GM10248 (cell line): ENCODE data around the gene NR2C2AP.
A peak's percentile ranks its signal among the peaks of the same experiment; 100 is the strongest.

Source experiments
- CTCF ChIA-PET: fragments of 300-600 bp; sonication (Branson Sonifier 250); formaldehyde crosslinking; extraction: SDS; loops from one replicate; lab custom pipeline; 2021; ENCODE audit warnings: antibody characterized with exemption; lab: Yijun Ruan, JAX
- POLR2A ChIA-PET: fragments of 350-650 bp; sonication (Branson Sonifier 250); formaldehyde crosslinking; extraction: SDS; loops from one replicate; lab custom pipeline; 2020; ENCODE audit warnings: antibody characterized with exemption; lab: Yijun Ruan, JAX
- DNase-seq: peaks from one replicate; pipeline ENCODE4 v3.0.0; 2012; ENCODE audit errors: extremely low spot score
- CTCF ChIP-seq: IDR thresholded peaks from 2 replicates; pipeline ENCODE4 v1.5.1; 2012; ENCODE audit warnings: mild to moderate bottlenecking, low read depth; ENCODE audit errors: extremely low read depth, missing control alignments, control extremely low read depth

Gene NR2C2AP

DNA sequence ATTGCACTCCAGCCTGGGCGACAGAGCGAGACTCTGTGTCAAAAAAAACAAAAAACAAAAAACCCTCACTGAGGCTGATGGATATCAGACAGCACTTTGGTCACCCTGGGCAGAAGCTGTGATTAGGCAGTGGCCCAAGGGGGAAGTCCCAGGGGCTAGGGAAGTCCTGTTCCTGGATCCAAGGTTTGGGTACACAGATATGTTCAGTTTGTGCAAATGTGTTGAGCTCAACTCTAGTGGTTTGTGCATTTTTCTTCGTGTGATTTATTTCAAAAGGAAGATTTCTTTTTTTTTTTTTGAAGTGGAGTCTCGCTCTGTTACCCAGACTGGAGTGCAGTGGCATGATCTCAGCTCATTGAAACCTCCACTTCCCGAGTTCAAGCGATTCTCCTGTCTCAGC, 45.4 kb downstream of the NR2C2AP start:
- no peak for TF ChIP-seq CTCF
- POLR2A ChIA-PET: interaction anchor here (0.7 to 1.5 kb wide), 4 partner anchors 11 to 871 kb away, joined by 3 to 5 read pairs (median 4); partner anchors contain the start of gene MEF2B
- no peak for DNase-seq
- CTCF ChIA-PET: interaction anchor here (0.5 to 8.4 kb wide), 6 partner anchors 10 to 62 kb away, joined by 3 to 93 read pairs (median 19); partner anchors contain the start of gene MEF2B

DNA sequence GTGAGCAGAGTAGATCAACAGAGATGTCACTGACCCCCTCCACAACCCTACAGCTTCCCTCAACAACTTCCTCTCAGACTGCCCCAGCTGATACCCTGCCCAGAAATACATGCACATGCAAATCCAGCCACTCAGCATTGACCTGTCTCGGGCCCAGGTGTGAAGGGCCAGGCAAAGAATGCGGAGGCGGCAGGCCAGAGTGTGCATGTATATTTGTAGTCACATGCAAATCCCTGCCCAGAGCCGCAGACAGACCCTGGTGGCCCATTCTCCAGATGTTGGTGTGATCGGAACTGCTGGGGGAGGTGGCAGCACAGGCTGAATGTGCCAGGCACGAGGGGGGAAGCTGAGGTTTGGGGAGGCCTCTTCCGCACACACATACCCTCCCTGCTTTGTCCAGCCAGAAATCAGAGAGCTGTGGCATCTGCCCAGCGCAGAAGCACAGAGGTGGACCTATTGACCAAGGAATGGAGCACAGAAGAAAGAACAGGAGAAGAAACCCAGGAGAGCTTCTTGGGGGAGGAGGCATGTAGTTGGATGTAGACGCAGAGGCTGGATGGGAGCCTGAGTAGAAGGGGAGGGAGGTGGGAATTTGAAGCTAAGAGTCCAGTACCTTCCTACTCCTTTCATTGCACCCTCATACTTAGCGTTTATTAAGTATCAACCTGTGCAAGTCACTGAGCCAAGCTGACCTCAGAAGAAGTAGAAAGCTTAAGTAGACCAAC, 47.6 kb downstream of the NR2C2AP start:
- POLR2A ChIA-PET: interaction anchor here (1.0 kb wide), 1 partner anchor 11 kb away, joined by 4 read pairs; no protein-coding TSS in a partner anchor

DNA sequence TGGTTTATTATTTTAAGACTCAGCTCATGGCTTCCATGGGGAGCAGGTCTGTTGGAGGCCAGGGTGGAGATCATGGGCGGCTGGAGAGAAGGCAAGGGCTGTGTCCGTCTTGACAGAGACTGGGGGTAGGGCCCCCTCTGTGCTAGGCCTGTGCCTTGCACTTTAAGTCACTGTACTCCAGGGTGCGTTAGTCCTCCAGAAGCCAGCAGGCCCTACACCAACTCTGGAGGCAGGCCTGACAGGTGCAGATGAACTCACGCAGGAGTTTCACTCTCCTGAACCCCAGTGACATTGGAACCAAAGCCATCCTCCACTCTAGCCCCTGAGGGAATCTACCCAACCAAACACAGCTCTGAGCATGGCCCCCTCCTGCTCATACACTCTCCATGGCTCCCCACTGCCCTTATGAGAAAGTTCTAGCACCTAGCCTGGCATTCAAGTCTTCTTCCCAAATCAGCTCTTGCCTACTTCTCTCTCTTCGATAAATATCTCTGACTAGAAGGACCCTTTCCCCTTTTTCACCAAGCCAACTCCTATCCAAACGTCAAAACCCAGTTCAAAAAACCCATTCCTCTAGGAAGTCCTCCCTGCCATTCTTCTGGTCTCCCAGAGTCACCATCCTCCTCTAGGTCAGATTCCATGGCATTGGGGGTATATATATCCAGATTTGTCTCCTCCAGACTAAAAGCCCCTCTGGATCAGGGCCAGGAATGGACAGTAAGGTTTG, 48.3 kb downstream of the NR2C2AP start:
- ChIA-PET POLR2A (interaction anchor here (1.0 kb wide), 1 partner anchor 11 kb away, joined by 4 read pairs; no protein-coding TSS in a partner anchor), CTCF (interaction anchor here (0.7 to 8.4 kb wide), 6 partner anchors 7 to 25 kb away, joined by 3 to 93 read pairs (median 6); partner anchors contain the start of gene MEF2B)
- no peak for TF ChIP-seq CTCF
- DNase-seq: no peak

More for the DNA sequence above, 47.6 kb downstream of the NR2C2AP start:
- TF ChIP-seq CTCF: no peak
- CTCF ChIA-PET: interaction anchor here (0.7 to 8.4 kb wide), 11 partner anchors 8 to 335 kb away, joined by 3 to 93 read pairs (median 6); partner anchors contain the start of gene MEF2B
- DNase-seq: peak; percentile 77

GRCh38 chr19:19152668-19153384, 50.4 kb downstream of the NR2C2AP start:
- DNase-seq: no peak
- TF ChIP-seq CTCF: no peak
- ChIA-PET POLR2A (no interaction called here), CTCF (interaction anchor here (1.5 to 14.3 kb wide), 3 partner anchors 14 to 22 kb away, joined by 3 to 302 read pairs (median 32); partner anchors contain the start of gene MEF2B)

DNA sequence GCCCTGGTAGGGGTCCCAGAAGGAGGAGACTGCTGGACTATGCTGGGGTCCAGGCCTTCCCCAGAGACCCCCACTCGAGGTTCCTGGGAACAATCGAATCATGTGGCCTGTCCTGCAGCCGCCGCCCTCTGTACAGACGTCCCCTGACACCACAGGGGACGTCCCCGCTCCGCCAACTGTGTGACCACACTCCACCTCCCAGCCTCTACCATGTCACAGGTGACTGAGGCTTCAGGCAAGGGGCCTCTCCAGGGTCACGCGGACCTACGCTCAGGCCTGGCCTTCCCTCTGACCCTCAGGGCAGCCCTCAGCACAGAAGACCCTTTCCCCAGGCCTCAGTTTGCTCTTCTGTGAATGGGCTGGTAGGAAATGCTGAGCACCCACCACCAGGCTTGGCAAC, 51.8 kb downstream of the NR2C2AP start:
- DNase-seq: peak; percentile 70
- no peak for TF ChIP-seq CTCF
- ChIA-PET CTCF (interaction anchor here (14.3 kb wide), 1 partner anchor 21 kb away, joined by 302 read pairs; the partner anchor contains the start of gene MEF2B), POLR2A (interaction anchor here (0.6 kb wide), 1 partner anchor 263 kb away, joined by 3 read pairs; no protein-coding TSS in a partner anchor)
